CD4-positive, alpha-beta T cell treated with Interleukin-17A for 4 hours (primary cell): ENCODE measurements around the gene PRH1.

Experiments
- DNase-seq: peaks from one replicate; pipeline ENCODE4 v3.0.0-alpha.2; 2020; ENCODE audit warnings: mixed read lengths

The PRH1 gene

DNA sequence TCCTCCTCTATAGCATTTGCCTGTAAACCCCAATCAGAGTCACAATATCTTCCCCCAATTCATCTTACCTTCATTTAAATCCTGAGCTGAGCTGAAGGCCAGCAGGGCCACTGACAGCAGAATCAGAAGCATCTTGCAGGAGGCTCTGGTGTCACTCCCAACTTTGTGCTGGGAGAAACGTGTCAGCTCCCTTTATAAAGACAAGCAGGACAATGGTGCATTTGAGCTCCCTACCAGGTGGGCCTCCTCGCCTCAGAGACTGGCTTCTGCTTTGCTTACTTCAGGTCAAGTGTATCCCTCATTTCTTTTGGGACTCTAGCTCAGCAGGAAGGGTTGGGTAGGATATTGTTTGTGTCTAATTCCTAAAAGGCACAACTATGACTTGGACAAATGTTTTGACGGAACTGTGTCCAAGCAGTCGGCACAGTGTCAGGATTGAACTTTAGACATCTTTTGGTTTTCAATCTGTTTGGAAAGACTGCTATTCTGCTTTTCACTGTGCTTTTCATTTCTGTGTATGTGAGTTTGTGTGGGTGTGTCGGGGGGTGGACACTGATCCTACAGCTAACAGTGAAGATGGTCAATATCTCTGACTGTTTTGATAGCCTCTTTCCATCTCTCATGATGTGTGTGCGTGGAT, at the start of gene PRH1:
Gene PRH1 (minus strand): TSS at position 170 of the 640 bp plus-strand sequence. CDS start 38 bp downstream, at position 132.
- DNase-seq, result no peak

DNA sequence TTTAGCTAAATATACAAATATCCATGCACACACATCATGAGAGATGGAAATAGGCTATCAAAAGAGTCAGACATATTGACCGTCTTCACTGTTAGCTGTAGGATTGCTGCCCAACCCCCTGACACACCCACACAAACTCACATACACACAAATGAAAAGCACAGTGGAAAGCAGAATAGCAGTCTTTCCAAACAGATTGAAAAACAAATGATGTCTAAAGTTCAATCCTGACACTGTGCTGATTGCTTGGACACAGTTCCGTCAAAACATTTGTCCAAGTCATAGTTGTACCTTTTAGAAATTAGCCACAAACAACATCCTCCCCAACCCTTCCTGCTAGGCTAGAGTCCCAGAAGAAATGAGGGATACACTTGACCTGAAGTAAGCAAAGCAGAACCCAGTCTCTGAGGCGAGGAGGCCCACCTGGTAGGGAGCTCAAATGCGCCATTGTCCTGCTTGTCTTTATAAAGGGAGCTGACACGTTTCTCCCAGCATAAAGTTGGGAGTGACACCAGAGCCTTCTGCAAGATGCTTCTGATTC, 44.8 kb upstream of the PRH1 start, which contains the start of gene PRH2:
Gene PRH2 (plus strand): TSS at position 491 of the 541 bp plus-strand sequence. CDS start 38 bp downstream, at position 529.
- no peak for DNase-seq

DNA sequence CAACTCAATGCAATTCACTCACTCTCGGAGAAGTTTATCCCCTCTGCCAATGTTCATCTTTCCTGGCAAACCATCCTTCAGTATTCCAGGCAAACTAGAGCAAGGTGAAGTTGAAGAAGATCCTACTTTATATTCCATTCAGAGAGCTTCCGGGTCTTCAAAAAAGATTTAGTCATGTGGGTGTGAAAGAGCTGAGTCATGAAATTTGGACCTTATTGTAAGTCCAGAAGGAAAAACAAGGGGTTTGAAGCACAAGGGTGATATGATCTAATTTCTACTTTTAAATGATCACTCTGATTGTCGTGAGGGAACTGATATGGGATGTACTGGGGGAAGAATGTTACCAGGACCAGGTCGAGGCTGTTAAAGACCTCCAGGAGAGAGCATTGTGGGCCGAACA, 42.2 kb upstream of the PRH1 start:
- DNase-seq, result no peak

DNA sequence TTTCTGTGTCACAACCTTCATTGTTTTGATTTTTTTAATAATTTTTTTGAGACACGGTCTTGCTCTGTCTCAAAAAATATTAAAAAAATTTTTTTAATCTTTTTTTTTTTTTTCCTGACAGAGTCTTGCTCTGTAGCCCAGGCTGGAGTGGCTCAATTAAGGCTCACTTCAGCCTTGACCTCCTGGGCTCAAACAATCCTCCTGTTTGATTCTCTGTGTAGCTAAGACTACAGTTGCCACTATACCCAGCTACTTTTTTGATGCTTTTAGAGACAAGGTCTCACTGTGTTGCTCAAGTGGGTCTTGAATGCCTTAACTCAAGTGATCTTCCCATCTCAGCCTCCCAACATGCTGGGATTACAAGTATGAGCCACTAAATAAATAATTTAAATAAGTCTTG, 35.8 kb upstream of the PRH1 start:
- DNase-seq, result no peak

DNA sequence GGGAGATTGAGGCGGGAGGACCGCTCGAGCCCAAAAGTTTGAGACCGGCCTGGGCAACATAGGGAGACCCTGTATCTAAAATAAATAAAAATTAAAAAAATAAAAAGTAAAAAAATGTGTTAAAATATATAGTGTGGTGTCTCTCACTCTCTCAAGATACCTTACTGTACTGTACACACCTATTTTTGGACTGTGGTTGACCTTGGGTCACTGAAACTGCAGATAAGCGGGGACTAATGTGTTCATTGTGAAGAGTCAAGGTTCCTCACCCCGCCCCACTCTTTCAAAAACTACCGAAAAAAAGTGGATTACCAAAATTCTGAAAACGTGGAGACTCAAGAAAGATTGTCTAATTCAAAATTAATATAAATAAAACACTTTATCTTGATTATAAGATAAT, 26.3 kb upstream of the PRH1 start:
- DNase-seq, result no peak

DNA sequence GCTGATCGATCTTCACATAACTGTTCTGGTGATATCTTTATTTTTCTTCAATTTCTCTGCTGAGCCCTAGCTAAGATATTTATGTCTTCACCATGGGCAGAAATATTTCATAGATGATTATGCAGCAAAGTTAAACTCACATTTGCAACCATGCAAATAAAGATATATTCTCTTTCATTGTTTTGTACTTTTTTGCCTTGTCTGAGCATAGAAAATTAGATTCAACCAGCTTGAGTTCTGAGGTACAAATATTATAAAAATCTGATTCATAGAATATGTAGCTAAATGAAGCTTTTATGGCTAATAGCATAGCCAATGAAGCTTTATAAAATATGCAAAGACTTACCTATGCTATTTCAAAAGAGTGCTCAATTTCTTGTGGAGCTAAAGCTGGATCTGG, 25.4 kb upstream of the PRH1 start, which contains the start of gene TAS2R13:
Gene TAS2R13 (minus strand): TSS at position 101 of the 400 bp plus-strand sequence. CDS start 264 bp downstream, outside the sequence.
- DNase-seq, result no peak

DNA sequence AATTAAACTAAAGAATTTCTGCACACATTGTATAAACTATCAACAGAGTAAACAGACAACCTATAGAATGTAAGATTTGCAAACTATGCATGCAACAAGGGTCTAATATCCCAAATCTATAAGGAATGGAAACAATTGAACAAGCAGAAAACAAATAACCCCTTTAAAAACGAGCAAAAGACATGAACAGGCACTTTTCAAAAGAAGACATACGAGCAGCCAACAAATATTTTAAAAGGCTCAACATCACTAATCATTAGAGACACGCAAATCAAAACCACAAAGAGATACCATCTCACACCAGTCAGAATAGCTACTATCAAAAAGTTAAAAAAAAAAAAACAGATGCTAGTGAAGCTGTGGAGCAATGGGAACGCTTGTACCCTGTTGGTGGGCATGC, 20.6 kb upstream of the PRH1 start:
- no peak for DNase-seq

DNA sequence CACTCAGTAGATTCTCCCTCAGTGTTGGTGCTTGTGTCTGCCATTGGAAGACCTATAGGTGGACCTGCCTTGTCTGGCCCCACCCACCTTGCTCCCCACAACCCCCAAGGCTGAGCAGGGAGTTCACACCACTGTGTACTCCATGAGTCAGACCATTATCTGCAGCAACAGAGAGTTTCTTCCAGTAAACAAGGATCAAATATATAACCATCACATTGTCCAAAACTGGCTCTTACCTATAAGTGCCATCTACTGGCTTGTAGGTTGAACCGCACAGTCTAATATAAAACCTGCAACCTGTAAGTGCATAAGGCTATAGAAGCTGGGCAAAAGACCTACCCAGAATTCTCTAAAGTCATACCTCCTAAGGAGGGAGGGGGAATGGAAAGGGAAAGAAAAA, 17.4 kb upstream of the PRH1 start:
- DNase-seq, result no peak

DNA sequence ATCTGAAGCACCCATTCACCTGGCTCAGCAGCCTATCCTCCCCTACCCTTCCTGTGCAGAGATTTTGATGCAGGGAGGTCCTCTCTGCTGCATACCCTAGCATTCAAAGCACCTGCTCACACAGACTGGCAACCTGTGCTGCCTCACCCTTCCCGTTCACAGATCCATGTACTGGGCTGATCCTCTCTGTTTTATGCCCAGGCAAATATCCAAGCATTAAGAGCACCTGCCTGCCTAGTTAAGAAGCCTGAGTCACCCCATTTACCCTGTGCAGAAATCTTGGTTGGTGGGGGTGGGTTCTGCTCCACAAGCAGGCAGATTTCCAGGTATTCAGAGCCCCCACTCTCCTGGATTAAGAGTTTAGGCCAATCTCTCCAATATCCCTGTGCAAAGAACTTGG, 16.9 kb upstream of the PRH1 start:
- no peak for DNase-seq

DNA sequence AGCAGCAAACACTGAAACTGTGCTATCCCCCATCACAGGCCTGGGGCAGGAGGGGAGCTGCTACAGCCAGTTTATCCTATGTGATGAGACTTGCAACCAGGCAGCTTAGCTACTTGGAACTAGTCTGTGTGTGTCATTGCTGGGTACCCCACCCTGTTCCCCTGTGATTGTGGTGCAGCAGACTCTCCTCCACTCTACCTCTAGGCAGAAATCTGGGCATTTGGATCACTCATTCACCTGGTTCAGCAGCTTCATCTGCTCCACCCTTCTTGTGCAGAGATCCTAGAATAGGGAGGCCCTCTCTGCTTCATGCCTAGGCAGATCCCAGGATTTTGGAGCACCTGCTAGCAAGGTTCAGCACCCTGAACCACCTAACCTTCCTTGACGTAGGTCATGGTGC, 16.5 kb upstream of the PRH1 start:
- DNase-seq, result no peak

DNA sequence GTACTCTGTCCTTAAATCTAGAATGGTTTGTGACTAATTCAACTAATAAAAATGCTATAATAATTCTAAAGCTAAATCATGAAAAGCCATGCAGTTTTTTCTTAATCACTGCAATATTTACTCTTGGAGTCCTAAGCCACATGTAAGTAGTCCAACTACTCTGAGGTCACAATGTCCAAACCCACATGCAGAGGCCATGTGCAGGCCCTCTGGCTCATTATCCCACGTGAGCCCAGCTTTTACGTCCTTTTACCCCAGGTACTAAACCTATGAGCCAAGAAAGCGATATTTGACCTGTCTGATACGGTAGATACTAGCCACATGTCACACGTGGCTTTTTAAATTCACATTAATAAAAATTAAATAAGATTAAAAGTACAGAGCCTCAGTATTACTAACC, 12.8 kb upstream of the PRH1 start:
- DNase-seq, result no peak

DNA sequence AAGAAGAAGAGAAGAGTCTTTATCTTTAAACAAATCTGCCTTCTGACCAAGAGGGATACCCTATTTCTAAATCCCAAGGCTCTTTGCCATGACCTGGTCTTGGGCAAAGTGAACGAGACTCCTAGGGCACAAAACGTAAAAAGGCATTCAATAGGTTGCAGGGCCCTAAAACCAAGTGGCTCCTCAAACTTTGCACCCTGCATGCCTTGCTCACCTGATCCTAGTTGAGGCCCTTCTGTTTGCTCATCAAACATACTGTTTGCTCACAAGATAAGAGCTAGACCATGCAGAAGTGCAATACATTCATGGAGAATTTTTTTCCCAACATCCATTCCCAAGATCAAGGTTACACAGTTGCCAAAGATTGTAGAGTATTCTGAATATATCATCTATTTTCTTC, 7.9 kb upstream of the PRH1 start:
- no peak for DNase-seq

DNA sequence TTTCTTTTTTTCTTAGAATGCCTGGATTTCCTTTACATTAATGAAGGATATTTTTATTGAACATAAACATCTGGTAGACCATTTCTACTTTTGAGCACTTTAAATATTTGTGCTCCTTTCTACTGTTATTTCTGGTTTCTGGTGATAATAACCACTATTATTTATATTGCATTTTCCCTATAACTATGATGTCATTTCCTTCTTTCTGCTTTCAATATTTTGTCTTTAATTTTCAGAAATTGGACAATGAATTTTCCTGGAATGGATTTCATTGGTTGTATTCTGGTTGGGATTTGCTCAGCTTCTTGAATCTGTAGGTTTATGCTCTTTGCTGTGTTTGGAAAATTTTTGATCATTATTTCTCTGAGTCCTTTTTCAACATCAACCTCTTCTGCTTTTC, 5.2 kb upstream of the PRH1 start:
- DNase-seq, result no peak

DNA sequence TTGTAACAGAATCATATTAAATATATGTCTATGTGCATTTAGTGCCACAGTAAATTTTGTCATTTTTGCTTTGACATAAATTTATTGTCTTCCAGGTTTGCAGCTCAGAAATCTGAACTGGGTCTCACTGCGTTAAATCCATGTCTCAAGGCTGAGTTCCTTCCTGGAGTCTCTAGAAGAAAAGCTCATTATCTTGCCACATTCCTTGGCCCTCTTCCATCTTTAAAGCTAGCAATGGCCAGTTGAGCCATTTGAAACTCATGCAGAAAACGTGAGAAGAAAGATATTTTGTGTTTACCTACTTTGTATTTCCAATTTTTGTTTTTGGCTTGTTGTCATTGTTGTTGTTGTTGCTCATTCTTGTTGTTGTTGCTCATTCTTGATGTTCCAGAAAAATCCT, 10.7 kb downstream of the PRH1 start:
- DNase-seq, result no peak

DNA sequence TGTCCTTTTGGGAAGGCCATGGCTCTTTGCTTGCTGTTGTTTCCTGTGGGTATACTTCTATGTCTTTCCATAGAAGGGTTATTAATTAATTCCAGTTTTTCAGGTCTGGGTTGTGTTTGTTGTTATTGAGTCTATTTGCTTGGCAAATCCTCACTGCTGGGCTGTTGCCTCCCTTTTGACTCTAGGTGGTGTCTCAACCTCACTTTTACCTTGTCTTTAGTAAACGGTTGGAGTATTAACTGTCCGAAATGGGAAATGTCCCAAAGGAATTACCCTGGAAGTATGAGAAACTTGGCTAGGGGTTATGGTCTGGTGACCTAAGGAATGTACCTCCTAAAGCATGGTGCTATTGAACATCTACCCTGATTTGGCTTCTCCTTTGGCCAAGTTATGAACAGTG, 16.7 kb downstream of the PRH1 start:
- DNase-seq, result no peak

DNA sequence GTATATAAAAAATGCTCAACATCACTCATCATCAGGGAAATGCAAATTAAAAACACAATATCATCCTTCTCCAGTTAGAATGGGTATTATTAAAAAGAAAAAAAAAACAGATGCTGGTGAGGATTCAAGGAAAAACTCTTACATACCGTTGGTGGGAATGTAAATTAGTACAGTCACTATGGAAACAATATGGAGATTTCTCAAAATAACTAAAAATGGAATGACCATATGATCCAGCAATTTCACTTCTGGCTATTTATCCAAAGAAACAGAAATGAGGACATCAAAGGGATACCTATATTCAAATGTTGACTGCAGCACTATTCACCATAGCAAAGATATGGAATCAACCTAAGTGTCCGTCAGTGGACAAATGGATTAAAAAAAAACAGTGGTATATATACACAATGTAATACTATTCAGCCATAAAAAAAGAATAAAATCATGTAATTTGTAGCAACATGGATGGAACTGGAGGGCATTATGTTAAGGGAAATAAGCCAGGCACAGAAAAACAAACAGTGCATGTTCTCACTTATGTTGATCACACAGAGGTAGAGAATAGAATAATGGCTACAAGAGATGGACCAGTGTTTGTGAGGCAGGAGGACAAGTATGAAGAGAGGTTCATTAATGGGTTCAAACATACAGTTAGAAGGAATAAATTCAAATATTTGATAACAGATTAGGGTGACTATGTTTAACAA, 20.4 kb downstream of the PRH1 start:
- no peak for DNase-seq

DNA sequence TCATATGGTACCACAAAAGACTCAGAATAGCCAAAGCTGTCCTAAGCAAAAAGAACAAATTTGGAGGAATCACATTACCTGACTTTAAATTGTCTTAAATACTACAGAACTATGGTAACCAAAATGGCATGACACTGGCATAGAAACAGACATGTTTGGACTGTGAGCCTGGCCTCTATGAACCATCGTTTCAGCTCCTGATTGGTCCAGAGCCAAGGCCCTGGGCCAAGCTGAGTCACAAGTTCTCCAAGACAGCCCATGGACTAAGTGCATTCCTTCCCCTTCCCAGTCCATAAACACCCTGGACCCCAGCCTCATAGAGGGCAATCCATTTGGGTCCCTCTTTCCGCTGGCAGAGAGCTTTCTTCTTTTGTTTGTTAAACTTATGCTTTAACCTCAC, 22.7 kb downstream of the PRH1 start:
- no peak for DNase-seq

DNA sequence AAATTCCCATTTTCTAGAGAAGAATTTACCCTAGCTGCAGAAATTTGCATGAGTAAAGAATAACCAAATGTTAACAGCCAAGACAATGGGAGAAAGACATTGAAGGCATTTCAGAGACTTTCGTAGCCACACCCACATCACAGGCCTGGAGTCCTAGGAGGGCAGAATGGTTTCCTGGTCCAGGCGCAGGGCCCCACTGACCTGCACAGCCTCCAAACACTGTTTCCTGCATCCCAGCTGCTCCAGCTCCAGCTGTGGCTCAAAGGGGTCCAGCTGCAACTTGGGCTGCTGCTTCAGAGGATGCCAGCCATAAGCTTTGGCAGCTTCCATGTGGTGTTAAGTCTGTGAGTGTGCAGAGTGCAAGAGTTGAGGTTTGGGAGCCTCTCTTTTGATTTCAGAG, 28.2 kb downstream of the PRH1 start:
- no peak for DNase-seq

DNA sequence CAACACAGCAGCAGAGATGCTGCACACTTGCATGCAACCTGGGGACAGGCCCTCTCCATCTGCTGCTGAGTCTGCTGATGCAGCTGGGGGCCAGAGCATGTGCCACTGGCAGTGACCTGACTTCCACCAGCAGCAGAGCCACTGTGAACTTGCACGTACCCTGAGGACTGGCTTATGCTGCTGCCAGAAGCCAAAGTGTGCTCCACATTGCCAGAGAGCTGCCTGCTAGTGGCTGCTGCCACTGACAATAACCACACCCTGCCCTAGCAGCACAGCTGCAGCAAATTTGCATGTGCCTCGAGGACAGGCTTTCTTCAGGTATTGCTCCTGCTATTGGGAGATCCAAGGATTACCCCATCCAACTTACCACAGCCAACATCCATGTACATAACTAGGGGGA, 30.3 kb downstream of the PRH1 start:
- no peak for DNase-seq

DNA sequence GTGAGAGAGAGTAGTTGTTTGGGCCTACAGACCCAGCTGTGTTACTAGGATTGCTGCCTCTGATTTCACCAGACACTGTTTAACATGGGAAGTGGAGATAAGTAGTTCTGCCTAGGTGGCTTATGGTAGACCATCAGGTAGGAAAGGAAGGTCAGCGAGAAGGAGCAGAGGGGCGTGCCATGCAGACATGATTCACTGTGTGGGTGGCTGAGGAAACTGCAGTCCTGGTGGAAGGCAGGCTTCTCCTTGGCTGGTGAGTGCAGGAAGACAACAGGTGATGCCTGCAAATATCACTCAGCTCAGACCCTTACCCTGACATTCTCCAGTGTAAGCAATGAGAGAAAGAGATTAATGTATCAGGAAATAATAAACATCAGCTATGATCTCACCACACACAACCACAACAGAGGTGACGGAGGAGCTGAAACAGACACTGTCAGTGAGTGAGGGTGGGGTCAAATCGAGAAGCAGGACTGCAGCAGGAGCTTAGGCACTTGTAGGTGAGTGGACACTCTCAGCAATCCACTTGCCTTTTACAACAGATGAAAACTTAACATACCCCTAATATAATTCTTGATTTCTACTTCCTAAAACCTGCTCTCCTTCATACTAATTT, 32.7 kb downstream of the PRH1 start:
- no peak for DNase-seq

DNA sequence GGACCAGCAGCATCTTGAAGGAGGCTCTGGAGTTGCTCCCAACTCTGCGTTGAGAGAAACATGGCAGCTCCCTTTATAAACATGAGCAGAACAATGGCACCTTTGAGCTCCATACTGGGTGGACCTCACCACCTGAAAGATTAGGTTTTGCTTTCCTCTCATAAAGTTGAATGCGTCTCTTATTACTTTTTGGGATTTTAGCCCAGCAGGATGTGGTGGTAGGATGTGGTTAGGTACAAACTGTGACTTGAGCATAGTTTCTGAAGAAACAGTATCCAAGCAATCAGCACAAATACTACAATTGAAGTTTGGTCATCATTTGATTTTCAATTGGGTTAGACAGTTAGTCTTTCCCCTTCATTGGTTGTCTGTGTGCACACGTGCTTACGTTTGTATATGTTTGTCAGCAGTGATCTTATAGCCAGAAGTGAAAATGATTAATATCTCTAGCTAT, 34.6 kb downstream of the PRH1 start, which contains the start of gene PRR4:
Gene PRR4 (minus strand): TSS at position 51 of the 454 bp plus-strand sequence. CDS start 38 bp downstream, at position 13.
- no peak for DNase-seq

DNA sequence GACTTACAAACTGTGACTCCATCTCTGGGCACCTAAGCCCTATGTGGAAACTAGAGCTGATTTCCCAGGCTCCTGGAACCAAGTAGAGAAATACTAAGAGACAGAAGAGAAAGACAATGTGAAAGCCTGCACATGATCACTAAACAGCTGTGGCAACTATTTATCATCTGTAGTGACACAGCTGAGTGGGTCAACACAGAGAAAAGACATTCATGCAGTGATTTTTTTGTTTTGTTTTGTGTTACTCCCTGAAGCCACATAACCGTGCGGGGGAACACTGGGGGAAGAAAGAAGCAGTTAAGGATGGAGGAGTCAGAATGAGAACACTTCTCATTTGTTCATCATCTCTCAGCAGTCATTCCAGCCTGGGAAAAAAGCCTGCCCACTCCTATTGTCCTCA, 36.3 kb downstream of the PRH1 start:
- DNase-seq, result no peak

DNA sequence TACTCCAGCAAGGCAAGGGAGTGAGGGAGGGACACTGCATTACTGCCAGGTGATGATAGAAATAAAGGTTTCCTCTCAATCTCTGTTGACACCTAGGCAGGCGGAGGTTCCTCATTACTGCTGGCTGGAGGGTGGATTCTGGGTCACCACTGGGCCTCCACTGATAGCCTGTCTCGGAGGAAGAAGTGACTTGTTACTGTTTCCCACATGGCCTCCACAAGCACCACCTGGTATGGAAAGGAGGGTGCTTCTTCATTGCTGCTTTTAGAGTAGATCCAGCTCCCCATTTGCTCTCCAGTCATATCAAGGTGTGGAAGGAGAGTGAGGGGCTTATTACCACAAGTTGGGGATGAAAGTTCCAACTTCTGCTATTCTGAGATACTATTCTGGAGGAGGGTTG, 41.2 kb downstream of the PRH1 start:
- no peak for DNase-seq

DNA sequence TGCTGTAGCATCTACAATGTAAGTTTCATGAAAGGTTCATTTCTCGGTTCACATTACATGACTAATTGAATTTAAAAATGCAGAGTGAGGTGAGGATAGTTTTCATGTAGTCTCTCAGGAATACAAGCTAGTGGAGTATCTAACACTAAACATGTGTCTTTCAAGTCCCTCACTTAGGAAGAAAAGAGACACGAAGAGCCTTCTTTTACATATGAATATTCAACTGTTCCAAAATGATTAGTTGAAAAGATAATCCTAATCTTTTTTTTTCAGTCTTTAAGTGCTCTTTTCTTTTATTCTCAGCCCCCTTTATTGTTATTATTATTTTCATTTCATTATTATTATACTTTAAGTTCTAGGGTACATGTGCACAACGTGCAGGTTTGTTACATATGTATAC, 45.6 kb downstream of the PRH1 start:
- DNase-seq, result no peak
